ENCODE measurements around the gene ZBTB20. TPM values are rescaled to one million over a fixed set of nuclear protein-coding genes. Genes with fewer than 3 reads are reported as not detected.

Gene ZBTB20
- total RNA-seq, 6 experiments from 2014 or later: 36.7 to 59.4 (median 46.7) TPM

DNA sequence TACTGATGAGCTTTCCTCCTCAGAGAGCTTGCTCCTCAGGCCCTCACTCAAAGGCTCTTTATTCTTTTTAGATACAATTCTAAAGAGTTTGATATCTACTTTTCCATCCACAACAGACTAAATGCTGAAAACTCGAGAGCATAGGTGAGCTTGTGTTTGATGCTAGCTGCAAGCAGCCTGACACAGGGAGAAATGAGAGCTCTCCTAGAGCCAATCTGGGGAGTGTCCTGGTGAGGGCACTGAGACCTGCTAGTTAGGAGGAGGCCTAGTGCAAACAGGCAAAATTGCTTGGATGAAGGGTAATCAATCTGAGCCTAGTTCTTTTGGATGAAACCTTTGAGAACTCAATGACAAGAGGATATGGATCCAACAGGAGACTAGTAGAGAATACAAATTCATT, 300.8 kb downstream of the ZBTB20 start:
- 71% methylated on average over 1 of the region's 1 CpG for WGBS (ENCODE audit: insufficient coverage, low coverage, low lambda C conversion rate, missing lambda C conversion rate)
- TF ChIP-seq CTCF (IDR thresholded peaks at IDR 0.05) (no peak), POLR2A (IDR thresholded peaks at IDR 0.05) (no peak)
- DNase-seq (no peak), ATAC-seq (peak; percentile 23 to 64 (median 50))
- Histone ChIP-seq H3K4me1 (peaks cover 0 to 42% (median 16%) of the 10 kb centered on the region in 4 donors), H3K36me3 (no peaks in the 10 kb centered on the region), H3K4me3 (no peak overlapping the region), H3K27ac (peak overlapping the region; percentile 28 to 91 (median 80)), H3K27me3 (no peaks in the 10 kb centered on the region), H3K9me3 (no peaks in the 10 kb centered on the region)
- intact Hi-C loops (cut with DNase I): no loop called here

- WGBS (ENCODE audit: insufficient coverage, low coverage, low lambda C conversion rate, missing lambda C conversion rate): 70% methylated on average over 1 of the region's 1 CpG
- TF ChIP-seq CTCF (IDR thresholded peaks at IDR 0.05) (no peak), POLR2A (IDR thresholded peaks at IDR 0.05) (no peak)
- peak in 1 of 4 donors; percentile 18 for ATAC-seq
- intact Hi-C loops (cut with DNase I): no loop called here
- no peaks in the 10 kb centered on the region for H3K36me3 ChIP-seq
- DNase-seq: no peak
- H3K27me3 ChIP-seq: no peaks in the 10 kb centered on the region
- H3K4me3 ChIP-seq: no peak overlapping the region
- no peaks in the 10 kb centered on the region for H3K9me3 ChIP-seq
- H3K27ac ChIP-seq: no peak overlapping the region
- H3K4me1 ChIP-seq: peaks cover 0 to 21% (median 4%) of the 10 kb centered on the region in 4 donors
Observed at GRCh38 chr3:114841515-114841914, 305.6 kb downstream of the ZBTB20 start.

- WGBS (ENCODE audit: insufficient coverage, low coverage, low lambda C conversion rate, missing lambda C conversion rate): 68% methylated on average over 2 of the region's 2 CpGs
- Histone ChIP-seq H3K27me3 (no peaks in the 10 kb centered on the region), H3K9me3 (no peaks in the 10 kb centered on the region), H3K4me1 (peaks cover 0 to 11% (median 0%) of the 10 kb centered on the region in 4 donors), H3K36me3 (no peaks in the 10 kb centered on the region), H3K27ac (no peak overlapping the region), H3K4me3 (no peak overlapping the region)
- intact Hi-C loops (cut with DNase I): no loop called here
- TF ChIP-seq CTCF (IDR thresholded peaks at IDR 0.05) (no peak), POLR2A (IDR thresholded peaks at IDR 0.05) (no peak)
- DNase-seq: no peak
- peak in 1 of 4 donors; percentile 46 for ATAC-seq
Observed at GRCh38 chr3:114839476-114839875, 307.6 kb downstream of the ZBTB20 start.

GRCh38 chr3:114838025-114838424, 309.1 kb downstream of the ZBTB20 start:
- TF ChIP-seq POLR2A (IDR thresholded peaks at IDR 0.05): no peak
- no peak for TF ChIP-seq CTCF (IDR thresholded peaks at IDR 0.05)
- intact Hi-C loops (cut with DNase I): no loop called here
- Histone ChIP-seq H3K27ac (no peak overlapping the region), H3K9me3 (no peaks in the 10 kb centered on the region), H3K4me1 (peaks cover 0 to 11% (median 0%) of the 10 kb centered on the region in 4 donors), H3K27me3 (no peaks in the 10 kb centered on the region), H3K36me3 (no peaks in the 10 kb centered on the region), H3K4me3 (no peak overlapping the region)
- WGBS (ENCODE audit: insufficient coverage, low coverage, low lambda C conversion rate, missing lambda C conversion rate): 94% methylated on average over 2 of the region's 2 CpGs
- DNase-seq (no peak), ATAC-seq (no peak)

Measured in right lobe of liver (tissue), 6 donors.